Stimulated activated CD8-positive, alpha-beta memory T cell treated with anti-CD3 and anti-CD28 coated beads, Interleukin-4, amount 100 ng/mL, for 24 hours (primary cell): ENCODE measurements around the gene TMEM198.

Source experiments
- DNase-seq: peaks from one replicate; pipeline ENCODE4 v3.0.0-alpha.2; 2020; ENCODE audit warnings: low read depth

The TMEM198 gene

DNA sequence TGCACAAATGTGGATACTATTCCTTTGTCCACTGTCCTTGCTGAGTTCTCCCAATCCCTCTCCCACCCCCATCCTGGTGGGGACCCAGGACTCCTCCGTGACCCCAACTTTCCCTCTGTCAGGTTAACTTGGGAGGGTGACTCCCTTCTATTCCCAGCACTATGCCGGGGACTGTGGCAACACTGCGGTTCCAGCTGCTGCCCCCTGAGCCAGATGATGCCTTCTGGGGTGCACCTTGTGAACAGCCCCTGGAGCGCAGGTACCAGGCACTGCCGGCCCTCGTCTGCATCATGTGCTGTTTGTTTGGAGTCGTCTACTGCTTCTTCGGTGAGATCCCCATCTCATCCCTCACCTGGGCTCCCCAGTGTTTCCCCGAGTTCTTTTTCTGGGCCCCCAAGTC lies 739 bp downstream of the TMEM198 start:
- DNase-seq = no peak

DNA sequence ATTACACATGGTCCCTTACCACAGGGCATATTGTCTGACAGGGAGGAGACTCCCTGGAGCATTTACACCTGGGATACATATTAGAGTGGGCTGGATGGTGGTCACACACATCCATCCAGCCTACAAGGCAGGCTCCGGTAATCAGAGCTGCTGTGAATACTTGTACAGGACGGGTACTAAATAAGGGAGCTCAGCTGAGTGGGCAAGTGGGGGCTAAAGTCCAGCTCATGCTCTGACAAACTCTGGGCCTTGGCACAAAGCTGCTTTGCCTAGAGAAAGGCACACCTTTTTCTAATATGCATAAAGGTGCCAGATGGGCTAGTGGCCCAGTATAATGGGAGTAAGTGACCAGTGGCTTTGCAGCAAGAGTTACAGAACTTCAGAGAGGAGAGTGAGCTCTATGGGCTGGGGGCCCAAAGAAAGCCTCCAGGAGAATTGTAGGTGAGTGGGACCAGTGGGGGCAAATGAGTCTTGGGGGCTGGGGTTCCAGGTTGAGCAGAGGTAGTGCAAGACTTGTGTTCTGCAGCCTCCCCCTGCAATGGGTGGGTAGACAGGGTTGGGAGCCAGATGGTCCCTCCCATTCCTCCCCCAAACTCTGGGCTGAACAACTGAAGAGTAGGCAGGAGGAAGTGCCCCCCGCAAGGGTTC lies 1.6 kb downstream of the TMEM198 start:
- DNase-seq = no peak

DNA sequence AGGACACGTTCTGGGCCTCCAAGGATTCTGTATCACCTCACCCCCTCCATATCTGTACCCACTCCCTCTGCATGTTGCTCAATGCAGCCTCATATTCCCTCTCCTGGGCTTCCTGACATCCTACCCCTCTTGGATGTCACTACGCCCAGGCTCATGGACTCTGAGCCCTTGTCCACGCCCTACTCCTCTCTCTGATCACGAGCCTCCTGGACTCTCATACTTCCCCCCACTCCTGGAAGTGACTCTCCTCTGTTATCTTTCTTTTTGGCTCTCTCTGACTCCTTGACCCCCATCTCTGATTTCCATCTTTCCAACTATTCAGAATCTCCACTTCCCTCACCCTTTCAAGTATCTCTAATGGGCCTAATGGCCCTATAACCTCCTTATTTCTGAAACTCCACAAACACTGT lies 2.1 kb downstream of the TMEM198 start:
- no peak for DNase-seq

DNA sequence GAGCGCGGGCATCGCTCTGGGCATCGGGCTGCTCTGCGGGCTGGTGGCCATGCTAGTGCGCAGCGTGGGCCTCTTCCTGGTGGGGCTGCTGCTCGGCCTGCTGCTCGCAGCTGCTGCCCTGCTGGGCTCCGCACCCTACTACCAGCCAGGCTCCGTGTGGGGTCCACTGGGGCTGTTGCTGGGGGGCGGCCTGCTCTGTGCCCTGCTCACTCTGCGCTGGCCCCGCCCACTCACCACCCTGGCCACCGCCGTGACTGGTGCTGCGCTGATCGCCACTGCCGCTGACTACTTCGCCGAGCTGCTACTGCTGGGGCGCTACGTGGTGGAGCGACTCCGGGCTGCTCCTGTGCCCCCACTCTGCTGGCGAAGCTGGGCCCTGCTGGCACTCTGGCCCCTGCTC lies 3.8 kb downstream of the TMEM198 start:
- no peak for DNase-seq

DNA sequence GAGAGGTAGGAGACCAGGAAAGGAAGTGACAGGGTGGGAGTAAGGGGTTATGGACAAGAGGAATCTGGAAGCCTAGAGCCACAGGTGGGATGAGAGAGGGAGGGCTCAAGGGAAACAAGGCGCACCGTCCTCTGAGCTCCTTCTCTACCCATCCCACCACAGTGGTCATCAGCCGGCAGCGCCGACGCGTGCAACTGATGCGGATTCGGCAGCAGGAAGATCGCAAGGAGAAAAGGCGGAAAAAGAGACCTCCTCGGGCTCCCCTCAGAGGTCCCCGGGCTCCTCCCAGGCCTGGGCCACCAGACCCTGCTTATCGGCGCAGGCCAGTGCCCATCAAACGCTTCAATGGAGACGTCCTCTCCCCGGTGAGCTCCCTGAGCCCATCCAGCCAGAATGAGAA lies 5.2 kb downstream of the TMEM198 start:
- DNase-seq = no peak

DNA sequence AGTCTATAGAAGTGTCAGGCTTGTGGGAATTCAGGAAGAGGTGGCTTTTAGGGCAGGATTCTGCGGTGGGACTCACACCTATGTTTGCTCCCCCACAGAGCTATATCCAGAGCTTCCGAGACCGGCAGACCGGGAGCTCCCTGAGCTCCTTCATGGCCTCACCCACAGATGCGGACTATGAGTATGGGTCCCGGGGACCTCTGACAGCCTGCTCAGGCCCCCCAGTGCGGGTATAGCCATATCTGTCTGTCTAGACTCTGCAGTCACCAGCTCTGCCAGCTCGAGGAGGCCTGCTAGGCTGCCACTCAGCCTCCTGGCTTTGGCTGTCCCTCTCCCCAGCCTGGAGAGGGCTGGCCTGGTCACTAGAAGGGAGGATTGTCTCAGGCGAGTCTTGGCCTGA lies 5.8 kb downstream of the TMEM198 start:
- DNase-seq = no peak

DNA sequence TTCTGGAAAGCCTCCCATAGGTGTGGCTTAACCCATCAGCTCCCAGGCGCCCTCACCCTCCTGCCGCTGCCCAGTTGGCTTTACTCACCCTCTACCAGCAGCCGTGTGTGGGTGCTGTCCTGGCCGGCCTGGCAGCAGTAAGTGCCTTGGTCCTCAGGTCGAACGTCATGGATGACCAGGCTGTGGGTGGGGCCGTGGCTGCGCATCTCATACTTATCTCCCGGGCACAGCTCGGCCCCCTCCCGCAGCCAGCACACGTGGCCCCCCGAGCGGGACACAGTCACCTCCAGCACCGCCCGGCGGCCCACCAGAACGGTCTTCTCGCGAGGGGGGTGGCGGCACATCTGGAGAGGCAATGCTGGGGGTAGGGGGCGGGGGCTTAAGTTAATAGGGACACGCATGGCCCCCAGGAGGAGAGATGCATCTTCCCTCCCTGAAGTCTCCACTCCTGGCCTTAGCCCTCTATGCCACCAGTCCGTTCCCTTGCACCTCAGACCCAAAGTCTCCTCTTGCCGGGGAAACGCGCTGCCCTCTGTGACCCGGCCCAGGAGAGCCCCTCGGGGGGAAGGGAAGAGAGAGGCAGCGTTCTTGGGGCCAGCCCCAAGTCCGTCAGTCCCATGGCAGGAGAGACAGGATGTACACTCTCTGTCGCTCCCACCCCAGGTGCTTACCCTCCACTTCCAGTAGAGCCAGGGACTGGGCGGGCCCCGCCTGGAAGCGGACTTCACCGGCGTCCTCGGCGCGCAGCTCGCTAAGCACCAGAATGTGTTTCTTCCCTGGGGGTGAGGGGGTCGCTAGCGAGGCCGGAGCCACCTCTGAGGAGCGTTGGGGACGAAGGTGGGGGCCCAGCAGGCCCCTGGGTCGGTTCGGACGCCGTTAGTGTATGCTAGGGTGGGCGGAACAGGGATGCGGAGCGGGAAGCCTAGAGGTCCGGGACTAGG lies 7.9 kb downstream of the TMEM198 start:
- no peak for DNase-seq

DNA sequence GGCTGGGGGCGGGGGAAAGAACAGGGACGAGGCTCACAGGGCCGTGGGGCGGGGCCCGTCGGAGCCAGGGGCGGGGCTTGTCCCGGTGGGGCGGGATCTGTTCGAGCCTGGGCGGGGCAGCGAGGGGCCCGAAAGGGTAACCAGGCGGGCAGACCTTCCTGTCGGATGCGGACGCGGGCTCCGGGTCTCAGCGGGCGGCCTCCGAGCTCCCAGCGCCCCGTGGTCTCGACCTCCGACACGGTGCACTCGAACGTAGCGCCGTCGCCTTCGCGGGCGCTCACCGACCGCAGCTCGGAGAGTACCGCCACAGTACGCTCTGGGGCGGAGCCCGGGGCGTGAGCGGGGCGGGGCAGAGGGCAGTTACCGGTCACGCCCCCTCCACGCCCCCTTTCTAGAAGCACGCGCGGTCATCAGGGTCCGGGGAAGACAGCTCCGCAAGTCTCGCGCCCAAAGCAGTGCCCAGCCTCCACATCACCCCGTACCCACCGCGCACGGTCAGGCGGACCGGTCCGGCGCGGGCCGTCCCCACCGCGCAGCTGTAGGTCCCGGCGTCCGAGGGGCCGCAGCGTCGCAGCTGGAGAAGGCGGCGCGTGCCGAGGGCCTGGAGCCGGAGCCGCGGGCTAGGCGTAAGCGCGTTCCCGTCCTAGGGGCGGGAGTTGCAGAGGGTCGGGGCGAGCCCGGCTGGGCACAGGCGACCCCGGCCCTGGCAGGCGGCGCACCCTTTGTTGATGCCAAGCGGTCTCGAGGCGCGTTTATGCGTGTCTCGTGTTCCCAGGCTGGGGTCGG lies 8.7 kb downstream of the TMEM198 start:
- DNase-seq = peak; percentile 74

DNA sequence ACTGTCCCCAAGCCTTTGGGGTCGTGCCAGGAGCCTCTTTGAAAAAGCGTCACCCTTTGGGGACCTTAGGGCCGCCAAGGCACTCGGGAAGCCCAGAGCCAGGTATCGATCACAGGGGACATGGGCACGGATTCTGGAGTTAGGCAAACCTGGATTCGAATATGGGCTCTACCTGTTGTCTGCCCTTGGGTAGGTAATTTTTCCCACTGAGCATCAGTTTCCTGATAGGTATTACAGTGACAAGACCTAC lies 9.3 kb downstream of the TMEM198 start:
- DNase-seq = no peak

DNA sequence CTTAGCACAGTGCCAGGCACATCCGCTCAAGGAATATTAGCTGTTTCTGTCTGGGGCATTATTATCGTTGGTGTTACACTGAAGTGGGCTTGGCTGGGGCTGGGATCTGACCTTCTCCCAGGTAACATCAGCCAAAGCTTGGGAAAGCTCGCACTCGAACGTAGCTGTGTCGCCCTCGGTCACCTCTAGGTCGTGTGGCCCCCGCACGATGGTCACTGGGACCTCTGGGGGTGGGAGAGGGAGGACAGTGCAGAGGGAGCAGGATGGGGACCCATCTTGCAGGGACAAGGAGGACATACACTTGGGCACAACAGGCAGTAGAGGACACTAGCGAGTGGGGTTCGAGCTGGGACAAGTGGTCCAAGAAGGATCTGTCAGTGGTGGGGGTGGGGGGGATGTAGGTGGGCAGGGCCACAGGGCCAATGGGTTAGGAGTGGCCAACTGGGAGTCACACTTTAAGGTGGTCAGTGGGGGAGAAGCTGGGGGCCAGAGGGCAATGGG lies 9.7 kb downstream of the TMEM198 start:
- no peak for DNase-seq

DNA sequence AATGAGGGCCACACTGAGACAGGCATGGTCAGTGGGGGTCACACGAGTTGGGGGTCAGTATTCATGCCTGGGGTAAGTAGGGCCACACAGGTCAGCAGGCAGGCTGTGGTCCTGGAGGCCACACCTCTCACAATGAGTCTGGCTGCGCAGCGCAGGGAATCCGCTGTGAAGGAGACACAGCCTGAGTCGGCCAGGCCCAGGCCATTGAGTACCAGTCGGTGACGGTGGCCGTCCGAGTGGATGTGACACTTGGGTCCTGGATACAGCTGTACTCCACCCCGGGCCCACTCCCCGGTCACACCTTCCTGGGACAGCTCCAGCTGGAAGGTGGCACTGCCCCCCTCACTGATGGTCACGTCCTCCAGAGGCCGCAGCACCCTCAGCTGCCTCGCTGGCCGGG lies 10.5 kb downstream of the TMEM198 start:
- DNase-seq = no peak

DNA sequence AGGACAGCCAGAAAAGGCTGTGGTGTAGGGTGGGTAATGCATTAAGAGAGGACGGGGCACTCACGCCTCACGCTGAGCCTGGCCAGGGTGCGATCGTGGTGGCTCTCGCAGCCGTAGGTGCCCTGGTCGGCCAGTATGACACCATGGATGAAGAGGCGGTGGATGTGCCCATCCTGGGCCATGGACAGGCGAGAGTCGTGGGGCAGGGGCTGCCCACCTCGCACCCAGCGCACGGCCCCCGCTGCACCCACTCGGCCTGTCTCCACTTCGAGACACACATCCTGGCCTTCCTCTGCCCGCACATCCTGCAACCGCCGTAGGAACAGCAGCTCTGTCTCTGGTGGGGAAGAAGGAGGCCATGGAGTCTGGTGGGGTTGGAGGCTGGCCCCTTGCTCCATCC lies 12.1 kb downstream of the TMEM198 start:
- DNase-seq = no peak

DNA sequence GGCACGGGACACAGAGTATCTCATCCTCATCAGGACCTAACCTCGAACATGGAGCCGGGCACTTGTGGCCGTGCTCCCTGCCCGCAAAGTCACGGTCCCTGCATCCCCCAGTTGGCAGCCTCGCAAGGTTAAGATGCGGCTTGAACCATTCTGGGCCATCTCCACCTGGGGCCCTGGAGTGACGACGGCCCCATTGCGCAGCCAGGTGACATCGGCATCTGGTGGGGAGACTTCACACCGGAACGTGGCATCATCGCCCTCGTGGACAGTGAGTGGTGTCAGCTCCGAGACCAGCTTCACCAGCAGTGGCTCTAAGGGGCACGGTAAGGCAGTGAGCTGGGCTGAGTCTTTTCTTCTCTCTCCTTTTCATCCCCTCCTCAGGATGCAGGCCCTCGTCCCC lies 12.6 kb downstream of the TMEM198 start:
- DNase-seq = no peak

DNA sequence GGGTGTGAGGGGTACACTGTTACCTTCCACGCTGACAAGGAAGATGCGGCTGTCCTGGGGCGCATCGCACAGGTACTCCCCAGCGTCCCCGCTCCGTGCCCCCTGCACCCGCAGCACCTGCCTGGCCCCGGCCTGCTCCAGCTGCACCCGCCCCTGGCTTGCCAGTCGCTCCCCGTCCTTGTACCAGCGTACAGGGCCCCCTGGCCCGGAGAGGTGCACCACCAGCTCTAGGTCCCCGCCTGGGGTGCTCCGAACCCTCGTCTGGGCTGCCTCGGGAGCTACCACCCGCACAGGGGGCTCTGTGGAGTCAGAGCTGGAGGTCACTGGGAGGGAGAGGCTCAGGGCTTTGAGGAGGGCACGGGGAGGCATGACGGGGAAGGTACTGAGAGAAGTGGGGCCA lies 13.5 kb downstream of the TMEM198 start:
- no peak for DNase-seq

DNA sequence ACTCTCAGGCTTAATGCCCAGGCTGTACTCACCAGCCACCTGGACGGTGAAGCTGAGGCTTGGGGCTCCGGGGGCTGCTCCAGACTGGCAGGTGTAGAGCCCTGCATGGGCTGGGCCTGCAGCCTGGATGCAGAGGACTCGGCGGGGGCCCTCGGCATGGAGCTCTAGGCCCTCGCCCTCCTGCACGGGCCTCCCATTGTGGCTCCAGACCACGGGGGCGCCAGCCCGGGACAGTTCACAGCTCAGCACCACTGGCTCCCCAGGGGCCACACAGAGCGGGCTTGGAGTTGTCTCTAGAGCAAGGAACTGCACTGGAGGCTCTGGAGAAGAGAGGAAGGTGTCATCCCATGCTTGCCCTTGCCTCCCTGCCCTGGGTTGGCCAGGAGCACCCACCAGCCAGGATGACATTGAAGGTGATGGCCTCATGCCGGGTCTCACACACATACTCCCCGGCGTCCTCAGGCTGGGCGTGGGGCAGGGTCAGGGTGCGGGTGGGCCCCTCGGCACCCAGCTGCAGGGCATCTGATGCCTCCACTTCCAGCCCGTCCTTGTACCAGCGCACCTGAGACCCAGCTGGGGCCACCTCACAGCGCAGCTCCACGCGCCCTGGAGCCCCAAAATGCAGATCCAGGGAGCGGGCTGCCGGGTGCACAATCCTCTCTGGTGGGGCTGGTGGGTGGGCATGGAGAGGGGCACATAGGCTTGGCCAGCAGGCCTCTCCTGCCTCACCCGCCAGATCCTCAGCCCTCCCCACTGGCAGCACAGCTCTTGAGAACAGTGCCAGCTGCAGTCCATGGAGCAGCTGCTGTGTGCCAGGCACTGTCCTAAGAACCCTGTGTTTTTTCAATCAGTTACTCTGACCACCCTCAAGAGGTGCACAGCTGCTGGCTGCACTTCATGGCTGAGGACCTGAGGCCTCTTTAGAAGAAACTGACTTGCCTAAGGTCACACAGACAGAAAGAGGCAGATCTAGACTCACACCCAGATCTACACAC lies 14.3 kb downstream of the TMEM198 start:
- DNase-seq = no peak

DNA sequence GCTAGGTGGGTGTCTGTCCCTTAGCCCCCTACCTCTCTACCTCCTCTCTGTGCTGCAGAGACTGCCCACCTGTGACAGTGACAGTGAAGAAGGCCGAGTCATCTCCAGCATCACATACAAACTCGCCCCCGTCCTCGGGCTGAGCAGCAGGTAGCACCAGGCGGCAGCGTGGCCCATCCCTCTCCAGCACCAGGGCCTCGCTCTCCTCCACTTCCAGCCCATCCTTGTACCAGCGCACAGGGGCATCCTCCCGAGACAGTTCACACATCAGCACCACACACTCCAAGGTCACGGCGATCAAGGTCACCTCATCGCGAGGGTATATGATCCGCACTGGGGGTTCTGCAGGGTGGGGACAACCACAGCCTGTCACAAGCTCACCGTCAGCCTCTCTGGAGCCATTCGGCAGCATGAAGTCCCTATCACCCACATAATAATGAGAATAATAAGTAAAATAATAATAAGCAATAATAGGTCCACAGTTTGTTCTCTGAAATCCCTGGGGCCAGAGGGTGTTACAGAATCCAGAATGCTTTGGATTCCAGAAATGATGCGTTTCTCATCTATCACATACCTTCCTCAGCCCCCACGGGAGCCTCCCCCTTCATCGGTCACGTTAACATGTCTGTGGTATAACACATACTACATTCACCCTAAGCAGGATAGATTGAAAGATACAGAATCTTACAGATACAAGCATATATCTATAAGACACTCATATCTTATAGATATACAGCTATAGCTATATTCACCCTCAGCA lies 15.5 kb downstream of the TMEM198 start:
- DNase-seq = no peak

DNA sequence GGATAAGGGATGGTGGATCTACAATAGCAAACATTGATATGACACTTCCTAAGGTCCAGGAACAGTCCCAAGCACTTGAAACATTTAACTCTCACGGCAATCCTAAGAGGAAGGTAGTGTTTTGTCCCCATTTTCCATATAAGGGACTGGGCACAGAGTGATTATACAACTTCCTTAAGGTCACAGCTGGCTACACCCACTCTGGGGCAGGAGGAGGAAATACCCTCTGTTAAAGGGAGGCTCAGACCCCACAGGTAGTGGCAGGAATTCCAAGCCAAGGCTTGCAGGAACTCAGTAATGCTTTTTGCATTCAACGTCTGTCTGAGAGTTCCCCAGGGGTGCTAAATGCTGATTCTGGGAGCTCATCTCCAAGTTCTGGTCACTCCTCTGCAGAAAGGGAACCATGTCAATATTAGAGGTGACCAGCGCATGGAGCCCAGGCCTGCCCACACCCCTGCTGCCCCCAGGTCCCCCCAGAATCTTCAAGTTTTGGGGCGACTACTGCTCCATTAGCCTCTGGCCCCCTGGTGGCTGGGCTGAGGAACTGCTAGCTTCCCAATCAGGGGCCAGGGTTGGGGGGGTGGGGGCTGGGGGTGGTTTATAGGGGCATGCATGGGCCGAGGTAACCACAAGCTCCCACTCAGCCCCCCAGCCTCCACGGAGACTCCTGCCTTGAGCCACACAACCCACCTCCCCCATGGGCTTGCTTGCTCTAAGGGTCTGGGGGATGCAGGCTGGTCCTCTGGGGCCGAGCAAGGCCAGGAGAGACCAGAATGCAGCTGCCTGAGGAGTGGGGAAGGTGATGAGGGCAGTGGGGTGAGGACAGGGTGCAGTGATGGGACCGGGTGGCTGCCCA lies 16.4 kb downstream of the TMEM198 start:
- DNase-seq = no peak

DNA sequence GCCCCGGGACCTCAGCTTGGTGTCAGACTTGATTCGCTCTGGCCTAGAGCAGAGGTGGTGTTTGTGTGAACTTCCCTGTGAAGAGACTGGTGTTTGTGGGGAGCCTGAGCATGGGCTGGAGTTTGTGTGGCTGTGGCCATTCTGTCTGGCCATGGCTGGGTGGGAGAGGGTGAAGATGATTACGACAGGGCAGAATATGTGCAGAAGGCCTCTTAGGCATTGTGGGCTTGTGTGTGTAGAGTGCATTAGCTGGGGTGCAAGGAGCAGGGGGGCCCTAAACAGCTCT lies 17.0 kb downstream of the TMEM198 start:
- DNase-seq = no peak

DNA sequence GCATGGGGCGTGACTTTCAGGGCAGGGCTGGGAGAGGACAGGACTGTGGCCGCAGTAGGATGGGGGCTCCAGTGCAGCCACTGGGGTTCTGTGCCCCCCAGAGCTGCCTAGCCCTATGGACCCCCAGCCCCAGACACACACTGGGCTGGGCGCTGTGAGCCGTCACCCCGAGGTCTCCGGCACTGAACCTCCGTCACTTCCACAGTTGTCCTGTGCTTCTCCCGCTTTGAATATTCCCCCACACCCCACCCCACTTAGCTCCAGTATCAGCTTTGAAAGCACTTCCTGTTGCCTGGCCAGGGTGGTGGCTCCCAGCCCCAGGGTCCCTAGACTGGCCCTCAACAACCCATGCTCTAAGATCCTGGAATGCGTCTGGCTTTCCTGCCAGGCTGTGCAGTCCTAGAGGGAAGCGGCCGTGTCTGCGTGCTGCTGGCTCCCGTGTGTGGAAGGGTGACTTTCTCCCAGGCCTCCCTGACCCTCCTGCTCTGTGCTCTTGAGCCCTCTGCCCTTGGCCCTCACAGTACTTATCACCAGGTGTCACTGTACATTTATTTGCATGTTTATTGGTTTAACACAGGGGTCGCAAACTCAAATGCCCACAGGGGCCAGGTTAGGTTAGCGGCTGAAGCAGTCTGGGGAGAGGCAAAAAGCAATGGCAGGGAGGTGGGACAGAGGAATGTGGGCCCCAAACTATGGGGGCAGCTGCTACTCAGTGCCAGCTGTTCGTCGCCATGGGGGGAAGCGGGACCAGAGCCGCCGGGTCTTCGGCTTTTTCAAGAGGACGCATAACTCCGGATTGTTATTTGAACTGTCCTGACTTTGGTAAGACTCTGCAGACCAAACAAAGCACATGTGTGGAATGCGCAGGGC lies 17.6 kb downstream of the TMEM198 start:
- no peak for DNase-seq
